Measurements from ENCODE around the gene ASB2. TPM values are rescaled to one million over a fixed set of nuclear protein-coding genes. Genes with fewer than 3 reads are reported as not detected.

The ASB2 gene
- total RNA-seq, 1 experiment from 2014 or later = not detected

DNA sequence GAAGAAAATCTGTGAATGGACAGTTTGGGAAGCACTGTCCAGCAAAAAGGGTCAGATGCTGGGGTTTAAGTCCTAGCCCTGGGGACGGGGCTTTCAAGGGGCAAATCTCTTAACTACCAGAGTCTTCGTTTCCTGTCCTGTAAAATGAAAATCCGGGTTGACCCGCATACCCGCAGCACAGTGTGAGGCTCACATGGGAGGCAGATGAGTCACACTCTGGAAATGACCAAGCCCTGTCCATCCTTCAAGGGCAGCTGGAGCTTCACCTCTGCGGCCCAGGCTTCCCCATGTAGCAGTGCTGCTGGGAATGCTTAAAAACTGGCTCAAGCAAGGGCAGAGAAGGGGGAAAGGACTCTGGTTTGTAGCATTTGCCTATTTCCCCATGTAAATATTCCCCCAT lies 30.3 kb downstream of the ASB2 start:
- intact Hi-C loops (cut with micrococcal nuclease; ENCODE audit: unreplicated experiment) = no loop called here
- H3K36me3 Mint-ChIP-seq (ENCODE audit: insufficient read depth, unreplicated experiment) = no peaks in the 10 kb centered on the region

DNA sequence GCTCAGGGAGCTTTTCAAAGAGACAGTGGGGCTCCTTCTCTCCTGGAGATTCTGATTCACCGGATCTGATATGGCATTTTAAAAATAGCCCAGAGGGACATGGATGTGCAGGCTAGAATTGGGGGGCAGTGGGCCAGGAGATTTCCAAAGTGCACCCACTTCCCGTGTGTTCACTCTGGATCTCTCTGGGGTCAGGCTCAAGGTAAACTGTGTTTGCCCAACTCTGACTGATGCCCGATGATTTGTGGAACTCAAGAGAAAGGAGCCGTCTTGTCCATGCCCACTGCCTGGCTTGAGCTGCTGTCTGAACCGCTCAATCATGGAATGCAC lies 31.3 kb downstream of the ASB2 start:
- CTCF ChIA-PET = no interaction called here

More for the DNA sequence above, 30.3 kb downstream of the ASB2 start:
- H3K36me3 ChIP-seq (ENCODE audit: control insufficient read depth, insufficient read depth, low read length) = no peaks in the 10 kb centered on the region
- H3K9me3 ChIP-seq = no peaks in the 10 kb centered on the region
- H3K4me3 ChIP-seq (ENCODE audit: low read depth, low read length) = no peak overlapping the region
- TF ChIP-seq, protein P1, sequence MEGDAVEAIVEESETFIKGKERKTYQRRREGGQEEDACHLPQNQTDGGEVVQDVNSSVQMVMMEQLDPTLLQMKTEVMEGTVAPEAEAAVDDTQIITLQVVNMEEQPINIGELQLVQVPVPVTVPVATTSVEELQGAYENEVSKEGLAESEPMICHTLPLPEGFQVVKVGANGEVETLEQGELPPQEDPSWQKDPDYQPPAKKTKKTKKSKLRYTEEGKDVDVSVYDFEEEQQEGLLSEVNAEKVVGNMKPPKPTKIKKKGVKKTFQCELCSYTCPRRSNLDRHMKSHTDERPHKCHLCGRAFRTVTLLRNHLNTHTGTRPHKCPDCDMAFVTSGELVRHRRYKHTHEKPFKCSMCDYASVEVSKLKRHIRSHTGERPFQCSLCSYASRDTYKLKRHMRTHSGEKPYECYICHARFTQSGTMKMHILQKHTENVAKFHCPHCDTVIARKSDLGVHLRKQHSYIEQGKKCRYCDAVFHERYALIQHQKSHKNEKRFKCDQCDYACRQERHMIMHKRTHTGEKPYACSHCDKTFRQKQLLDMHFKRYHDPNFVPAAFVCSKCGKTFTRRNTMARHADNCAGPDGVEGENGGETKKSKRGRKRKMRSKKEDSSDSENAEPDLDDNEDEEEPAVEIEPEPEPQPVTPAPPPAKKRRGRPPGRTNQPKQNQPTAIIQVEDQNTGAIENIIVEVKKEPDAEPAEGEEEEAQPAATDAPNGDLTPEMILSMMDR (IDR thresholded peaks at IDR 0.05; ENCODE audit: insufficient read depth in 1 of 2, low read depth in 1 of 2, low read length in 1 of 2, severe bottlenecking in 1 of 2, unreplicated experiment in 1 of 2) = no peak
- no peaks in the 10 kb centered on the region for H3K9me3 Mint-ChIP-seq (ENCODE audit: unreplicated experiment)
- no peak overlapping the region for H3K27ac Mint-ChIP-seq (ENCODE audit: unreplicated experiment)
- H3K27me3 ChIP-seq (replicated peaks; ENCODE audit: control insufficient read depth, insufficient read depth, low read length) = no peaks in the 10 kb centered on the region
- DNase-seq = no peak
- ChIA-PET POLR2A (no interaction called here), CTCF (no interaction called here)
- peaks cover 14% of the 10 kb centered on the region for H3K4me1 ChIP-seq
- H3K4me1 Mint-ChIP-seq (ENCODE audit: low read depth, unreplicated experiment) = no peaks in the 10 kb centered on the region
- H3K27me3 Mint-ChIP-seq (ENCODE audit: insufficient read depth, unreplicated experiment) = no peaks in the 10 kb centered on the region
- no peak overlapping the region for H3K4me3 Mint-ChIP-seq (ENCODE audit: unreplicated experiment)
- no TSS peak for BruUV-seq (replicated peaks)

DNA sequence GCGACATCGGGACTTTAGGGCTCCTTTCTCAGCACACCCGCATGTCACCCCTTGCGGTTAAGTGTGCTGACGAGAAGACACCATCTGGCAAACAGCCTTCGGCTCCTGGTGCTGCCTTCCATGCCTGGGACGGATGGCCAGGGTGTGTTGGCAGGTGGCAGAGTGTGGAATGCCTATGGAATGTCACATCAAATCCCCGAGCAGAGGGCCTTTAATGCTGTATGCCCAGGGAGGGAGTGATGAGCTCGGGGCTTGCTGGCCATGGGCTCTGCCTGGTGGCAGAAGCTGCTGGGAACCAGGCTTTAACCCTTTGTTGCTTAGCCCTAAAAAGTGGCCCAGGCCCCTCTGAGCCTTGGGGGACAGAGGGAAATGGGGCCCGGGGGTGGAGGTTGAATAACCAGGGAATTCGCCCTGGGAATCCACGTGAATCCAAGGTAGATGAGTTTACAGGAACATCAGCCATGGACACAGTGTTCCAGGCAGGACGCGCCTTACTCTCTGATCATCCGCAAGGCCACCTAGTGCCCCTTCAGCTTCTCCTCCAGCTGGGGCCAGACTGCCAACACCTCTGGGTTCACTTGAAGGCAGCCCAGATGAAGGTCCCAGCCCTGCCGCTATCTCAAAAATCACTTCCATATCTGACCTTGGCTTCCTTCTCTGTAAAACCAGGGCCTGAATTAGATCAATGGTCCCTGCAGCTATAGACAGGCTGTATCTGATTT lies 31.9 kb downstream of the ASB2 start:
- ChIA-PET POLR2A (no interaction called here), CTCF (no interaction called here)
- Mint-ChIP-seq H3K27me3 (ENCODE audit: insufficient read depth, unreplicated experiment) (no peaks in the 10 kb centered on the region), H3K4me3 (ENCODE audit: unreplicated experiment) (no peak overlapping the region), H3K9me3 (ENCODE audit: unreplicated experiment) (no peaks in the 10 kb centered on the region), H3K27ac (ENCODE audit: unreplicated experiment) (no peak overlapping the region), H3K36me3 (ENCODE audit: insufficient read depth, unreplicated experiment) (no peaks in the 10 kb centered on the region), H3K4me1 (ENCODE audit: low read depth, unreplicated experiment) (no peaks in the 10 kb centered on the region)
- no peak for DNase-seq
- Histone ChIP-seq H3K9me3 (no peaks in the 10 kb centered on the region), H3K4me1 (peaks cover 14% of the 10 kb centered on the region), H3K4me3 (ENCODE audit: low read depth, low read length) (no peak overlapping the region), H3K27me3 (replicated peaks; ENCODE audit: control insufficient read depth, insufficient read depth, low read length) (no peaks in the 10 kb centered on the region), H3K36me3 (ENCODE audit: control insufficient read depth, insufficient read depth, low read length) (no peaks in the 10 kb centered on the region)
- TF ChIP-seq, protein P1 (IDR thresholded peaks at IDR 0.05; ENCODE audit: insufficient read depth in 1 of 2, low read depth in 1 of 2, low read length in 1 of 2, severe bottlenecking in 1 of 2, unreplicated experiment in 1 of 2) = no peak
- intact Hi-C loops (cut with micrococcal nuclease; ENCODE audit: unreplicated experiment) = no loop called here
- BruUV-seq (replicated peaks) = no TSS peak

More for the DNA sequence above, 31.3 kb downstream of the ASB2 start:
- H3K4me3 ChIP-seq (ENCODE audit: low read depth, low read length) = no peak overlapping the region
- intact Hi-C loops (cut with micrococcal nuclease; ENCODE audit: unreplicated experiment) = no loop called here
- Mint-ChIP-seq H3K4me1 (ENCODE audit: low read depth, unreplicated experiment) (no peaks in the 10 kb centered on the region), H3K9me3 (ENCODE audit: unreplicated experiment) (no peaks in the 10 kb centered on the region), H3K36me3 (ENCODE audit: insufficient read depth, unreplicated experiment) (no peaks in the 10 kb centered on the region), H3K4me3 (ENCODE audit: unreplicated experiment) (no peak overlapping the region), H3K27me3 (ENCODE audit: insufficient read depth, unreplicated experiment) (no peaks in the 10 kb centered on the region), H3K27ac (ENCODE audit: unreplicated experiment) (no peak overlapping the region)
- DNase-seq = no peak
- TF ChIP-seq, protein P1 (IDR thresholded peaks at IDR 0.05; ENCODE audit: insufficient read depth in 1 of 2, low read depth in 1 of 2, low read length in 1 of 2, severe bottlenecking in 1 of 2, unreplicated experiment in 1 of 2) = no peak
- no TSS peak for BruUV-seq (replicated peaks)
- POLR2A ChIA-PET = no interaction called here
- H3K4me1 ChIP-seq = peaks cover 14% of the 10 kb centered on the region
- H3K27me3 ChIP-seq (replicated peaks; ENCODE audit: control insufficient read depth, insufficient read depth, low read length) = no peaks in the 10 kb centered on the region
- no peaks in the 10 kb centered on the region for H3K36me3 ChIP-seq (ENCODE audit: control insufficient read depth, insufficient read depth, low read length)
- no peaks in the 10 kb centered on the region for H3K9me3 ChIP-seq
